ENCODE results near the gene PLCB1. TPM values are rescaled to one million over a fixed set of nuclear protein-coding genes. Genes with fewer than 3 reads are reported as not detected.

Gene PLCB1
- total and polyA plus RNA-seq, 2 donors (not counting 3 experiments of a cell fraction or from before 2014, with no cell fraction given) = 10.2 to 53.4 TPM

DNA sequence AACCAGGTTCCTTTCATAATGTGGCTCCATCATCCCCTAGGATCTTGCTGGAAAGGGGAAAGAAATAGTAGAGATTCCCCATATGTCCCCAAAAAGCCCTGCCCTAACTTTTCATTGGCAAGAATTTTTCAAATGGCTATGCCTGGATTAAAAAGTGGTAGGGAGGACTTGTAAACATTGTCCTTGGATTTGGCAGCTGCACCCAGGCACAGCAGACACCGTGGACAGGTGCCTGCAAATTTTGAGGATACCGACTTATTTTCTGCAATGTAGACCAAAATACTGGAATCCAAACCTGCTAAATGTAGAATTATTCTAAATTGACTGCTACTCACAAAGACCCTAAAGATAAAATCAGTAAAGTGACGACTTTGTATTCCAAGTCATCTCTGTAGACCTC, 733.6 kb downstream of the PLCB1 start:
- Histone ChIP-seq H3K9ac (replicated peaks; ENCODE audit: extremely low read depth, insufficient read depth, low read length) (no peak overlapping the region), H3K27me3 (ENCODE audit: control insufficient read depth in 2 of 2, insufficient read depth in 2 of 2, low read length in 2 of 2) (no peaks in the 10 kb centered on the region), H3K4me1 (ENCODE audit: control insufficient read depth, extremely low read depth, insufficient read depth, low read length) (no peaks in the 10 kb centered on the region), H2AFZ (ENCODE audit: low read depth, low read length) (no peak overlapping the region), H3K36me3 (ENCODE audit: control insufficient read depth in 2 of 2, extremely low read depth in 1 of 2, insufficient read depth in 2 of 2, low read length in 2 of 2) (no peaks in the 10 kb centered on the region), H3K79me2 (ENCODE audit: control insufficient read depth, insufficient read depth, low read length) (no peaks in the 10 kb centered on the region), H3K9me1 (replicated peaks; ENCODE audit: control insufficient read depth, extremely low read depth, insufficient read depth, low read length) (no peaks in the 10 kb centered on the region), H3K4me2 (ENCODE audit: insufficient read depth, low read length) (no peak overlapping the region), H3K27ac (ENCODE audit: insufficient read depth, low read depth, low read length) (no peak overlapping the region), H3K9me3 (replicated peaks; ENCODE audit: control insufficient read depth, insufficient read depth, low read length) (no peaks in the 10 kb centered on the region), H3K4me3 (replicated peaks in 1 of 3; ENCODE audit: insufficient read depth in 1 of 3, low read depth in 1 of 3, low read length in 3 of 3) (no peak overlapping the region), H4K20me1 (replicated peaks; ENCODE audit: control insufficient read depth, extremely low read depth, insufficient read depth, low read length) (no peaks in the 10 kb centered on the region)
- ChIA-PET POLR2A (no interaction called here), CTCF (interaction anchor here (2.0 kb wide), 1 partner anchor 12 kb away, joined by 8 read pairs; no protein-coding TSS in a partner anchor)
- TF ChIP-seq FOS (IDR thresholded peaks at IDR 0.05; ENCODE audit: borderline replicate concordance, insufficient read depth, low read length) (no peak), GATA2 (IDR thresholded peaks at IDR 0.05; ENCODE audit: insufficient read depth, insufficient read length, low read depth, low read length) (no peak), JUN (IDR thresholded peaks at IDR 0.05; ENCODE audit: borderline replicate concordance, insufficient read depth, insufficient read length, low read depth) (no peak), POLR2A (IDR thresholded peaks at IDR 0.05; ENCODE audit: low read depth, low read length) (no peak), POLR2AphosphoS5 (IDR thresholded peaks at IDR 0.05; ENCODE audit: insufficient read depth, low read depth, low read length) (no peak)
- TF ChIP-seq, protein P1, sequence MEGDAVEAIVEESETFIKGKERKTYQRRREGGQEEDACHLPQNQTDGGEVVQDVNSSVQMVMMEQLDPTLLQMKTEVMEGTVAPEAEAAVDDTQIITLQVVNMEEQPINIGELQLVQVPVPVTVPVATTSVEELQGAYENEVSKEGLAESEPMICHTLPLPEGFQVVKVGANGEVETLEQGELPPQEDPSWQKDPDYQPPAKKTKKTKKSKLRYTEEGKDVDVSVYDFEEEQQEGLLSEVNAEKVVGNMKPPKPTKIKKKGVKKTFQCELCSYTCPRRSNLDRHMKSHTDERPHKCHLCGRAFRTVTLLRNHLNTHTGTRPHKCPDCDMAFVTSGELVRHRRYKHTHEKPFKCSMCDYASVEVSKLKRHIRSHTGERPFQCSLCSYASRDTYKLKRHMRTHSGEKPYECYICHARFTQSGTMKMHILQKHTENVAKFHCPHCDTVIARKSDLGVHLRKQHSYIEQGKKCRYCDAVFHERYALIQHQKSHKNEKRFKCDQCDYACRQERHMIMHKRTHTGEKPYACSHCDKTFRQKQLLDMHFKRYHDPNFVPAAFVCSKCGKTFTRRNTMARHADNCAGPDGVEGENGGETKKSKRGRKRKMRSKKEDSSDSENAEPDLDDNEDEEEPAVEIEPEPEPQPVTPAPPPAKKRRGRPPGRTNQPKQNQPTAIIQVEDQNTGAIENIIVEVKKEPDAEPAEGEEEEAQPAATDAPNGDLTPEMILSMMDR (IDR thresholded peaks at IDR 0.05; ENCODE audit: extremely low read depth in 1 of 2, insufficient read depth in 1 of 2, low read depth in 1 of 2, low read length in 2 of 2) = no peak
- TF ChIP-seq, protein P2, sequence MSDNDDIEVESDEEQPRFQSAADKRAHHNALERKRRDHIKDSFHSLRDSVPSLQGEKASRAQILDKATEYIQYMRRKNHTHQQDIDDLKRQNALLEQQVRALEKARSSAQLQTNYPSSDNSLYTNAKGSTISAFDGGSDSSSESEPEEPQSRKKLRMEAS (IDR thresholded peaks at IDR 0.05; ENCODE audit: insufficient read depth, insufficient read length) = no peak
- intact Hi-C loops (cut with micrococcal nuclease) = no loop called here
- dilution Hi-C loops (cut with MboI; ENCODE audit: extremely low pct_ligation_motif_present, low sequenced_read_pairs) = no loop called here
- FAIRE-seq = no peak
- DNase-seq (ENCODE audit: low read depth, low spot score) = no peak
- no TSS peak for BruUV-seq (replicated peaks)
